Loucy (cell line): ENCODE data around the gene LHX4.

Experiments used
- H2AFZ ChIP-seq: fragments of 200-600 bp; sonication (generic); 2 replicates; pipeline ENCODE4 v1.6.0; 2016; ENCODE audit warnings: antibody characterized with exemption, mild to moderate bottlenecking, low read length, moderate library complexity
- H3F3A ChIP-seq: fragments of 200-600 bp; 2 replicates; pipeline ENCODE4 v1.6.0; 2016; ENCODE audit warnings: antibody characterized with exemption, low read depth, mild to moderate bottlenecking
- H3K27me3 ChIP-seq: fragments of 200-600 bp; sonication (generic); 2 replicates; pipeline ENCODE4 v1.6.1; 2014; ENCODE audit warnings: low read length, mild to moderate bottlenecking; ENCODE audit not compliant: insufficient read depth, poor library complexity, severe bottlenecking
- H3K36me3 ChIP-seq: fragments of 200-600 bp; sonication (generic); 2 replicates; pipeline ENCODE4 v1.6.1; 2016; ENCODE audit warnings: low read length; ENCODE audit not compliant: insufficient read depth
- H3K4me1 ChIP-seq: fragments of 200-600 bp; sonication (generic); 2 replicates; pipeline ENCODE4 v1.5.1; 2014; ENCODE audit warnings: low read length, mild to moderate bottlenecking; ENCODE audit not compliant: insufficient read depth, poor library complexity, severe bottlenecking
- H3K4me2 ChIP-seq: fragments of 200-600 bp; sonication (generic); 2 replicates; pipeline ENCODE4 v1.6.0; 2014; ENCODE audit warnings: antibody characterized with exemption, low read length, low read depth, mild to moderate bottlenecking; ENCODE audit not compliant: poor library complexity, severe bottlenecking
- H3K4me3 ChIP-seq: fragments of 200-600 bp; sonication (generic); 2 replicates; pipeline ENCODE4 v1.5.1; 2014; ENCODE audit warnings: low read length, mild to moderate bottlenecking, mixed read lengths; ENCODE audit not compliant: poor library complexity, severe bottlenecking
- H3K79me2 ChIP-seq: fragments of 200-600 bp; sonication (generic); 2 replicates; pipeline ENCODE4 v1.6.1; 2014; ENCODE audit warnings: low read length; ENCODE audit not compliant: insufficient read depth
- H3K9ac ChIP-seq: fragments of 200-600 bp; sonication (generic); 2 replicates; pipeline ENCODE4 v1.6.0; 2014; ENCODE audit warnings: mild to moderate bottlenecking, low read depth, low read length, moderate library complexity; ENCODE audit not compliant: poor library complexity, severe bottlenecking
- H3K9me2 ChIP-seq: fragments of 200-600 bp; sonication (generic); replicated peaks from 2 replicates; pipeline ENCODE4 v1.6.1; 2016; ENCODE audit warnings: low read depth, low read length, mixed read lengths
- H3K9me3 ChIP-seq: fragments of 200-600 bp; sonication (generic); 2 replicates; pipeline ENCODE4 v1.6.1; 2014; ENCODE audit warnings: mild to moderate bottlenecking, antibody characterized with exemption, low read length, low read depth; ENCODE audit not compliant: insufficient read depth
- H4K20me1 ChIP-seq: fragments of 200-600 bp; sonication (generic); 2 replicates; pipeline ENCODE4 v1.6.0; 2014; ENCODE audit warnings: antibody characterized with exemption, low read length, mild to moderate bottlenecking; ENCODE audit not compliant: insufficient read depth, poor library complexity, severe bottlenecking
- CTCF ChIP-seq: fragments of 200-600 bp; sonication (generic); conservative IDR thresholded peaks from 2 replicates; pipeline ENCODE4 v1.5.1; 2014; ENCODE audit warnings: mild to moderate bottlenecking, antibody characterized with exemption, low read length
- EZH2phosphoT487 ChIP-seq: fragments of 200-600 bp; IDR thresholded peaks from 2 replicates; pipeline ENCODE4 v1.6.1; 2018; ENCODE audit warnings: antibody characterized with exemption, mild to moderate bottlenecking, moderate library complexity, borderline replicate concordance

Gene LHX4

DNA sequence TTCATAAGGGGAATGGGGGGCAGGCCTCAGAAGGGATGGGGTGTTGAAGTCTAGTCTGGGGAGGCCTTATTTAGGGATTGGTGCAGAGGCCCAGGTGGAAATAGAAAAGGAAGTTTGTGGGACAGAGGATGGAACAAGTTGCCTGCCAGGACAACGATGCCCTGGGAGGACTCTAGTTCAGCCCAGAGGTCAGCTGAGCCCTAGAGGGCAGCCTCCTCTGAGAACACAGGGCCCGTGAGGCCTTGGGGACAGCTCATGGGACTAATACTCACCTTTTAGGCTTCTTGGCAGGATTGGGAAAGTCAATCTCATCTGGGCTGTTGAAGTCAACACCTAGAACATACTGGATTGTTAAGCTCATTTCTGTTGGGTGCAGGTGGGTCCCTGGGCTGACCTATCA is 43.0 kb downstream of the LHX4 start:
- Histone ChIP-seq H3K79me2 (no peaks in the 10 kb centered on the region), H2AFZ (no peak overlapping the region), H3K4me1 (no peaks in the 10 kb centered on the region), H3K4me3 (no peak overlapping the region), H3K36me3 (peaks cover 16% of the 10 kb centered on the region; the same call in 1 of the 2 replicates), H4K20me1 (no peaks in the 10 kb centered on the region), H3K9me3 (no peaks in the 10 kb centered on the region), H3F3A (no peaks in the 10 kb centered on the region), H3K4me2 (no peak overlapping the region), H3K9me2 (no peaks in the 10 kb centered on the region), H3K9ac (no peak overlapping the region), H3K27me3 (no peaks in the 10 kb centered on the region)
- TF ChIP-seq CTCF: no peak
- TF ChIP-seq EZH2phosphoT487: no peak

DNA sequence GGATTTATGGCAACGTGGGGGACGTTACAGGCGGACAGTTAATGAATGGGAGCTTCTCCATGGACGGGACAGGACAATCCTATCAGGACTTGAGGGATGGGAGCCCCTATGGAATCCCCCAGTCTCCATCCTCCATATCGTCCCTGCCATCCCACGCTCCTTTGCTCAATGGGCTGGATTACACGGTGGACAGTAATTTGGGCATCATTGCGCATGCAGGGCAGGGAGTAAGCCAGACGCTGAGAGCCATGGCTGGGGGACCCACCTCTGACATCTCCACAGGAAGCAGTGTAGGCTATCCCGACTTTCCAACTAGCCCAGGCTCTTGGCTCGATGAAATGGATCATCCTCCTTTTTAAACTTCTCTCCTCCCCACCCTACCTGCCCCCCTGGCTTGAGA is 44.2 kb downstream of the LHX4 start:
- Histone ChIP-seq H4K20me1 (no peaks in the 10 kb centered on the region), H3K9me2 (no peaks in the 10 kb centered on the region), H3K79me2 (no peaks in the 10 kb centered on the region), H3F3A (no peaks in the 10 kb centered on the region), H3K4me3 (no peak overlapping the region), H3K27me3 (no peaks in the 10 kb centered on the region), H3K9ac (no peak overlapping the region), H3K4me2 (no peak overlapping the region), H2AFZ (no peak overlapping the region), H3K4me1 (peaks cover 6% of the 10 kb centered on the region), H3K9me3 (no peaks in the 10 kb centered on the region), H3K36me3 (peaks cover 22% of the 10 kb centered on the region; the same call in 1 of the 2 replicates)
- TF ChIP-seq EZH2phosphoT487 (no peak), CTCF (no peak)

- Histone ChIP-seq H3K9me2 (no peaks in the 10 kb centered on the region), H3K79me2 (no peaks in the 10 kb centered on the region), H3F3A (no peaks in the 10 kb centered on the region), H3K9me3 (no peaks in the 10 kb centered on the region), H4K20me1 (no peaks in the 10 kb centered on the region), H3K4me3 (no peak overlapping the region), H3K9ac (no peak overlapping the region), H3K4me1 (peaks cover 9% of the 10 kb centered on the region), H3K4me2 (no peak overlapping the region), H2AFZ (no peak overlapping the region), H3K27me3 (no peaks in the 10 kb centered on the region), H3K36me3 (peaks cover 31% of the 10 kb centered on the region; the same call in 1 of the 2 replicates)
- TF ChIP-seq CTCF (no peak), EZH2phosphoT487 (no peak)
These were observed 45.7 kb downstream of the LHX4 start for GRCh38 chr1:180275726-180276125.
